HG02610 (cell line): ENCODE results near the gene MGARP.
"Not testable (repeated sequence)": the region's sequence is repeated elsewhere in the genome, so short reads cannot be mapped to it uniquely, and the experiment has no call there.

Experiments used
- ATAC-seq: cut with Tn5 transposase; IDR thresholded peaks from one replicate; pipeline ENCODE4 v1.9.1; 2021; ENCODE audit warnings: mild to moderate bottlenecking, moderate library complexity; ENCODE audit not compliant: unreplicated experiment

Gene MGARP

DNA sequence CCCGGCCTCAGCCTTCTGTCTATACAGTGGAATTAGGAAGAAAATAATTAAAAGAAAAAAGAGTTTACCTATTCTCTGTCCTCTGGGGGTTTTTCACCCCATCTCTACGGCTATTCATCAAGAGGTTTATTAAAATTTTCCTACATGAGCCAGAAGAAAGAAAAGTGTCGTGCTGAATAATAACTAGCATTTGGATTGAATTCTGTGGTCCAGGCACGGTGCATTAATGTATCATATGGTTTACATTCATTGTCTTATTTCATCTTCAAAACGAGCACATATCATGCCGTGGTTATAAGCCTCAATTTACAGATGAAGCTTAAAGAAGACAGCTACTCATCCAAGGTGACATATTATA lies 15.9 kb upstream of the MGARP start:
- no peak for ATAC-seq

DNA sequence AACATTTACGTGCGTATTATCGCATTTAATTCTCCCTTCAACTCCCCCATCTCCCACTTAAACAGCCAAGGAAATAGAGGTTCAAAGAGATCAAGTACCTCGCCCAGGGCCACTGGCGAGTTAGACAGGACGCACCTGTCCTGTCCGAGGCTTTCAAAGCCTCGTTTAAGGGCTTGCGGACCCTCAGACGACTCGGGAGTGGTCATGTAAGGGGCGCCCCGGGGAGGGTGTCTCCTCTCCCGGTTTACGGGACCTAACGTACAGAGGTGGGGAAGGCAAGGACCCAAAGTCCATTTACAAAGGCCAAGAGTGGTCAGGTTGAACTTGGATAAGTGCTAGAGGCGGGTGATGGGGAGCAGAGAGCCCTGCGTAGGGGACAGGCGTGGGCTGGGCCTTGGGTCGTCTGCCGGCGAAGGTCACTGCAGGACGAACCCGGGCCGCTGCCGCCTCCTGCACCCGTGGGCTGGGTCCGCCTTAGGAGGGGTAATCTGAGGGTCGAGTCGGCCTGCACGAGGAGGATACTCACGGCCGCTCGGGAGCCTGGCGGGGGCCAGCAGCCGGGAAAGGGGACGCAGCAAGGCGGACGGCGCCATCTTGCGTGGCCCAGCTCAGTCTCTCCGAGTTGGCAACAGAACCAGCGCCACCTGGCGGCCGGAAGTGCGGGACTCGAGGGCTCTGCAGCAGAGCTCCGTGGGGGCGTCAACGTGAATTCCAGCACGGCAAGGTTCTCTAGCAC lies 15.3 kb upstream of the MGARP start:
- ATAC-seq = peak; percentile 87

DNA sequence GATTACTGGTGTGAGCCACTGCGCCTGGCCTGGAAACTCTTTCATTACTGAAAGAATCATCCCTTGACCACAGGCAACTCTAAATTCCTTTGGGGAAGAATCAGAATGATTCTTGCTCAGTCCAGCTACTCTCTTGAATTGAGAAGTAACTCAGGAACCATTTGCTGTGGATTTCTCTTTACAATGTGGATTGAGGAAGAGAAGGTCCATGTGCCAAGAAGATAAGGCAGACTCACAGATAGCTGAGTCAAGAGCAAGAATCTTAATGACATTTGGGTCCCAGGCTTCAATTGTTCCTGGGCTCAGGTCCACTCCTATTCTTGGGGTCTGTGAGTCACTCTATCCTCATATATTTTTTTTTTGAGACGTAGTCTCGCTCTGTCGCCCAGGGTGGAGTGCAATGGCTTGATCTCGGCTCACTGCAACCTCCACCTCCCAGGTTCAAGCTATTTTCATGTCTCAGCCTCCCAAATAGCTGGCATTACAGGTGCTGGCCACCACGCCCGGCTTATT lies 6.2 kb upstream of the MGARP start:
- ATAC-seq = no peak

- no peak for ATAC-seq
Observed at GRCh38 chr4:139282721-139283075, 2.7 kb upstream of the MGARP start.

- no peak for ATAC-seq
Observed at GRCh38 chr4:139282065-139282720, 2.2 kb upstream of the MGARP start.

GRCh38 chr4:139278912-139279759 lies 889 bp downstream of the MGARP start:
- no peak for ATAC-seq

DNA sequence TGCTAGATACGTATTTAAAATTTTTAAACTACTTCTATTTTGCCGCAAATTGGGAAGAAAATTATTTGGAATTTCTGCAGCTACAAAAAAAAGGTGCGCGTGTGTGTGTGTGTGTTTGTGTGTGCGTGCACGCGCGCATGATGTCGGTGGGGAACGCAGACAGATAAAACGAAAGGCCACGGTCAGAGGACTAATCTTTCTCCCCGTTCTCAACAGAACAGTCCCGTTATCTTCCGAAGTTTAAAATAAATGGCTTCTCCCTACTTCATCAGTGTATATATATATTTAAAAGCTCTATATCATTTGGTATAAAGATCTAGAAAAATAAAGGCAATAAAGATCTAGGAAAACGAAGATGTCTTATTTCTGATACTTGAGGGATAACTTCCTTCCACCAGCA lies 1.5 kb downstream of the MGARP start:
- no peak for ATAC-seq

DNA sequence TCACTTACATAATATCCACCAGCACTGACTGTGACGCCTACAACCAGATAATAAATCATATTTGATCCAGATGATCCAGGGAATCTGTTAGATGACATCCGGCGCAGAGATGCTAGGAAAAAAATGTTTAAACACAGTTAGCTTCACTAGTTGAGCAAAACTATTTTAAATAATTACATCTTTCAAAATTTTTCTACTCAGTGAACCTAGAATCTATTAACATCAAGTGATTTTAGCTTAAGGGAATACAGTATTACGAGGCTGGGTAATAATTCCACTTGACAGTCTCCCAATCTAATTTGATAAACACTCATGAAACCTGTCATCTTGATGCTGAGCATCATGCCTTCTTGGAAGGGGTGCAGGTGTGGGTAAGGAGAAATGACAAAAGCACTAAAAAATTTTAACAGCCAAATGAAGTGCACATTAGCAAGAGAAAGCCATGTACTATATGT lies 4.7 kb downstream of the MGARP start:
- no peak for ATAC-seq

GRCh38 chr4:139274790-139275189 lies 5.2 kb downstream of the MGARP start:
- ATAC-seq = no peak

GRCh38 chr4:139273835-139274234 lies 6.2 kb downstream of the MGARP start:
- ATAC-seq = no peak

DNA sequence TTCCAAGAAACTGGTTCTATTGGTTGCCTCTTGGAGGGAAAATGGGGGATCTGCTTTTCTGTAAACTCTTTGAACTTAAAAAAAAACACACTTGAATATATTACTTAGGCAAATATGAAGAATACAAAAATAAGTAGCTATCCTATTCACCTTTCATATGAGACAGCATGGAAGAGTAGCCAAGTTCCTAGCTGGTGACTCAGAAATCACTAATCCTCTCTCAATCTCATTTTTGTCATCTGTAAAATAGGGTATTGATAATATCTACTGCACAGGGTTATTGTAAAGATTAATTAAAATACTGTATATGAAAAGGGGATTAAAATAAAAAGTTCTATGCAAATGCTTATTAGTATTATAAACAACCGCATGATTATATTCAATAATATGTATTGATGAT lies 12.7 kb downstream of the MGARP start:
- ATAC-seq = no peak

DNA sequence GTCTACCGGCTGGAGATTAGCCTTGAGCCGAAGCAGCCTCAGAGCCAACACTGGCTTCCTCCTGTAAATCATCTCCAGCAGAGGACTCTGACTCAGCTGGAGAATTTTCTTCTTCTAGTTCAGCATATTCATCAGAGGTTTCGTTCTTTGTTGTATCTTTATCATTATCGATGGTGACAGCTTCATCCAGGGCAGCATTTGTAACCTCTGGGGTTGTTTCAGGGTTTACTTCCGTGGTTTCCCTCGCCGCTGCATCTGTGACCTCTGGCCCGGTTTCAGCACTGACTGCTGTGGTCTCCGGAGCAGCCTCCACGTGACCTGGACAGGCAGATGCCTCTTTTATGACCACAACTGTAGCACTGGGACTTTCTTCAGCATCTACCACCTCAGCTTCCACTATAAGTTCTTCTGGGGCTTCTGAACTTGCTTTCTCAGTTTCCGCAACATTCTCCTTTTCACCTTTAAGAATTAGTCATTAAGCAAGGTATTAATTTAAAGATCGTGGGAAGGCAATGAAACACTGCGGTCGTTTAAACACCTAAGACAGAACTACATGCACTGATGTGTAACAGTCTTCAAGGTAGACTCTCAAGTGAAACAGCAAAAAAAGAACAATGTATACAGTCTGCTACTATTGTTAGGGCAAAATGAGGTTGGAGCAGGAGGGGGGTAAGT lies 13.3 kb downstream of the MGARP start:
- ATAC-seq = peak; percentile 96

DNA sequence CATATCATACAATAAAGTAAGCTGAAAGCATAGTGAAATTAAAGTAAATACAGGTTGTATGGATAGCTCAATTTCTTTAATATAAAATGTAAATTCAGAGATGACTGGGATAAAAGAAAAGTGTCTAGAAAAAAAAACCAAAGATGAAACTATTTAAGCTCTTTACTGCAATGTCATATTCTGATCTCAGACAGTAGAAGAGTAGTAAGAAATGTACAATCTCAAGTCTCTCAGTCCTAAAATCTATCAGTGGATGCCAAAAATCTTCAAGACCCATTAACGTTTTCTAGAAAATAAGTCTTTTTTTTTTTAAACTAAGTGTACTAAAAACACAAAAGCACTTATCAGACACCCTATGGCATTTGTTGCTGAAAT lies 13.8 kb downstream of the MGARP start:
- ATAC-seq = no peak

GRCh38 chr4:139265654-139266053 lies 14.4 kb downstream of the MGARP start:
- ATAC-seq = no peak

- ATAC-seq = no peak
Observed at GRCh38 chr4:139256349-139256748, 23.7 kb downstream of the MGARP start.

- not testable (repeated sequence) for ATAC-seq
Observed at GRCh38 chr4:139255581-139255980, 24.4 kb downstream of the MGARP start.

- ATAC-seq = no peak
Observed at GRCh38 chr4:139253713-139254112, 26.3 kb downstream of the MGARP start.

DNA sequence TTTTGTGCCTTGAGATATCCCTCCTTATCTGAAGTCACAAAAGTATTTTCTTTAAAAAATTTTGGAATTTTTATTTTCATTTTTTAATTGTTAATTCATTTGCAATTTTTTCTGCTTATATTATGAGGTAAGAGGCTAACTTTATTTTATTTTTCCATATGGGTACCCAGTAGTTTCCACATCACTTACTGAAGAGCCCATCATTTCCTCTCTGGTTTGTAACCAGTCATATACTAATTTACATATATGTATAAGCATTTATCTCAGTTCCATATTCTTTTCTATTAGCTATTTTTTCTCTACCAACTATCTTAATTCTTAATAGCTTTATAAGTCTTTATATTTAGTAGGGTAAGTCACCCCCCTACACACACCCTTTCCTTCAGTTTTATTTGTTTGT lies 27.0 kb downstream of the MGARP start:
- ATAC-seq = no peak

GRCh38 chr4:139247700-139248238 lies 32.3 kb downstream of the MGARP start:
- no peak for ATAC-seq

DNA sequence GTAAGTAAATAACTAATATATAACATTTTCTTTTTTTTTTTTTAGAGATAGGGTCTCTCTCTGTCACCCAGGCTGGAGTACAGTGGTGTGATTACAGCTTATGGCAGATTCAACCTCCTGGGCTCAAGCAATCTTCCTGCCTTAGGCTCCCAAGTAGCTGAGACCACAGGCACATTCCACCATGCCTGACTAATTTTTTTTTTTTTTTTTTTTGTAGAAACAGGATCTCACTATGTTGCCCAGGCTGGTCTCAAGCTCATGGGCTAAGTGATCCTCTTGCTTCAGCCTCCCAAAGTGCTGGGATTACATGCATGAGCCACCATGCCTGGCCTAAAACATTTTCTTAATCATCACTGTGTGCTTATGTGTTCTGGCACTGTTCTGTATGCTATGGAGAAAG lies 32.8 kb downstream of the MGARP start:
- ATAC-seq = no peak

DNA sequence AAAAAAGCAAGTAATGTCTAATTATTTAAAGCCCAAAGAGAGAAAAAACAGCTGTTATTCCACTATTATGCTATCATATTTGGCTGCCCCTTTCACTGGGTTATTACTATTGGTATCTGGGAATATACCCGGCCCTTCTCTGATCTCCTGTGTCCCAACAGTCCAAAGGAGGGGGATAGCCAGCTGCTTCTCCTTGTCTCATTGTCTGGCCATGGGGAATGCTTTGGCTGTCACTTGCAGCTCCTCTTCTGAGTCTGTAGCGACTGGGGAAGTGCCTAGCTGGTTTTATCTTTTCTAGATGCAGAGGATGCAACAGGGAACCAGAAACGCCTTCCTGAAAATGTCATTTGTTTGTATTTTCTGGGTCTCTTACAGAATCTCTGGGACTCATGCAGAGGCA lies 33.9 kb downstream of the MGARP start:
- ATAC-seq = no peak
